SK-N-SH (cell line): ENCODE data around the gene RAB11B.

ENCODE experiments used
- FOXM1 ChIP-seq: IDR thresholded peaks from 2 replicates; pipeline ENCODE4 v1.4.0; 2012; ENCODE audit warnings: low read depth, mild to moderate bottlenecking
- GABPA ChIP-seq: IDR thresholded peaks from 2 replicates; pipeline ENCODE4 v1.4.0; 2012; ENCODE audit warnings: low read depth, mild to moderate bottlenecking
- JUND ChIP-seq: IDR thresholded peaks from 2 replicates; pipeline ENCODE4 v1.4.0; 2012
- MEF2A ChIP-seq: IDR thresholded peaks from 2 replicates; pipeline ENCODE4 v1.4.0; 2012; ENCODE audit warnings: low read depth, borderline replicate concordance
- MXI1 ChIP-seq: IDR thresholded peaks from 2 replicates; pipeline ENCODE4 v1.6.1; 2012; ENCODE audit warnings: mild to moderate bottlenecking, low read depth, low read length, improper control_type of control experiment
- POLR2AphosphoS5 ChIP-seq: IDR thresholded peaks from 2 replicates; pipeline ENCODE4 v1.6.1; 2012; ENCODE audit warnings: low read depth, low read length
- RCOR1 ChIP-seq: fragments of 150-350 bp; IDR thresholded peaks from 2 replicates; pipeline ENCODE4 v1.6.1; 2017; ENCODE audit warnings: antibody characterized with exemption, low read length
- RFX5 ChIP-seq: IDR thresholded peaks from 2 replicates; pipeline ENCODE4 v1.6.1; 2012; ENCODE audit warnings: mild to moderate bottlenecking, improper control_type of control experiment, low read length
- SMC3 ChIP-seq: IDR thresholded peaks from 2 replicates; pipeline ENCODE4 v1.6.1; 2012; ENCODE audit warnings: low read depth, low read length, improper control_type of control experiment
- TF ChIP-seq, protein P1 (sequence below): fragments of 200-600 bp; sonication (generic); IDR thresholded peaks from 2 replicates; pipeline ENCODE4 v1.6.1; 2017; ENCODE audit warnings: antibody characterized with exemption, mild to moderate bottlenecking, moderate library complexity
- TF ChIP-seq, protein P2 (sequence below): IDR thresholded peaks from 2 replicates; pipeline ENCODE4 v1.4.0; 2012; ENCODE audit warnings: low read depth

DNA sequence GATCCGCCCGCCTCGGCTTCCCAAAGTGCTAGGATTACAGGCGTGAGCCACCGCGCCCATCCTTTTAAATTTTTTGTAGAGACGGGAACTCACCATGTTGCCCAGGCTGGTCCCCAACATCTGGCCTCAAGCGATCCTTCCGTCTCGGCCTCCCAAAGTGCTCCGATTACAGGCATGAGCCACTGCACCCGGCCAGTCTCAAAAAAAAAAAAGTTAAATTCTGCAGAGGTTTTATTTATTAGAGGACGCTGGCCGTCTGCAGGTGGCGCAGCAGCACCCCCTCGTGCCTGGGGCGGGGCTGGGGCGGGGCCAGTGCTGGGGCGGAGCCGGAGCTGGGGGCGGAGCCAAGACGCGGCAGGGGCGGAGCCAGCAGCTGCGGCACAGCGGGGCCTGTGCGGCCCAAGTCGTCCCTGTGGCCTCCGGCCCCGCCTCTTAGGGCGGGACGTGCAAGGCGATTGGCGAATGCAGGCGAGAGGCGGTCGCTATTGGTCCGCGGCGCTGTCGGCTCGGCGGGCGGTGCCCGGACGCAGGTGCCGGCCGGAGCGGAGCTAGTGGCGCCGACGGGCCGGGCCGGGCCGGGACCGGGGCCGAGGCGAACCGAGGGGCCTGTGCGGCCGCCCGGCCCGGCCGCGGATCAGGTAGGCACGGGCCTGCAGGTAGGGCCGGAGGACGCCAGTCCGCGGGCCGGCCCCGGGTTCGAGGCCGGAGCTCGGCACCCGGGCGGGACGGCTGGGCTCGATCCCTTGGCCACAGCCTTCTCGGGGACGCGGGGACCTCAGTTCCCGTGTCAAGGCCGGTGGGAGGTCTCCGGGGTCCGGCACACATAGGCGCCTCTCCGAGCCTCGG lies 22.8 kb downstream of the RAB11B start, which contains the start of gene MARCHF2:
- TF ChIP-seq, protein P1, sequence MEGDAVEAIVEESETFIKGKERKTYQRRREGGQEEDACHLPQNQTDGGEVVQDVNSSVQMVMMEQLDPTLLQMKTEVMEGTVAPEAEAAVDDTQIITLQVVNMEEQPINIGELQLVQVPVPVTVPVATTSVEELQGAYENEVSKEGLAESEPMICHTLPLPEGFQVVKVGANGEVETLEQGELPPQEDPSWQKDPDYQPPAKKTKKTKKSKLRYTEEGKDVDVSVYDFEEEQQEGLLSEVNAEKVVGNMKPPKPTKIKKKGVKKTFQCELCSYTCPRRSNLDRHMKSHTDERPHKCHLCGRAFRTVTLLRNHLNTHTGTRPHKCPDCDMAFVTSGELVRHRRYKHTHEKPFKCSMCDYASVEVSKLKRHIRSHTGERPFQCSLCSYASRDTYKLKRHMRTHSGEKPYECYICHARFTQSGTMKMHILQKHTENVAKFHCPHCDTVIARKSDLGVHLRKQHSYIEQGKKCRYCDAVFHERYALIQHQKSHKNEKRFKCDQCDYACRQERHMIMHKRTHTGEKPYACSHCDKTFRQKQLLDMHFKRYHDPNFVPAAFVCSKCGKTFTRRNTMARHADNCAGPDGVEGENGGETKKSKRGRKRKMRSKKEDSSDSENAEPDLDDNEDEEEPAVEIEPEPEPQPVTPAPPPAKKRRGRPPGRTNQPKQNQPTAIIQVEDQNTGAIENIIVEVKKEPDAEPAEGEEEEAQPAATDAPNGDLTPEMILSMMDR = peak; percentile 66
- no peak for TF ChIP-seq GABPA
- TF ChIP-seq RCOR1 = no peak; the same call in 1 of the 2 replicates
- TF ChIP-seq POLR2AphosphoS5 = no peak
- no peak for TF ChIP-seq MXI1
- no peak for TF ChIP-seq MEF2A
- no peak for TF ChIP-seq JUND
- no peak for TF ChIP-seq FOXM1
- peak; percentile 50; the same call in 1 of the 2 replicates for TF ChIP-seq SMC3
- TF ChIP-seq, protein P2, sequence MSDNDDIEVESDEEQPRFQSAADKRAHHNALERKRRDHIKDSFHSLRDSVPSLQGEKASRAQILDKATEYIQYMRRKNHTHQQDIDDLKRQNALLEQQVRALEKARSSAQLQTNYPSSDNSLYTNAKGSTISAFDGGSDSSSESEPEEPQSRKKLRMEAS = peak; percentile 43; the same call in 1 of the 2 replicates
- TF ChIP-seq RFX5 = no peak; the same call in 1 of the 2 replicates
